ENCODE measurements around the gene FTL. TPM values are rescaled to one million over a fixed set of nuclear protein-coding genes. Genes with fewer than 3 reads are reported as not detected.

Gene FTL
- total and polyA plus RNA-seq, 4 donors: 2,880 to 22,369 (median 12,158) TPM

- Histone ChIP-seq H3K36me3 (ENCODE audit: control insufficient read depth in 4 of 4, insufficient read depth in 4 of 4, low read length in 4 of 4) (peaks cover 12 to 58% (median 18%) of the 10 kb centered on the region in 4 donors), H3K4me3 (no peak overlapping the region), H3K27me3 (ENCODE audit: control insufficient read depth in 3 of 3, insufficient read depth in 3 of 3, low read length in 2 of 3) (peaks cover 0 to 10% (median 3%) of the 10 kb centered on the region in 3 donors), H3K9me3 (ENCODE audit: control insufficient read depth in 4 of 4, insufficient read depth in 3 of 4, low read length in 3 of 4) (no peaks in the 10 kb centered on the region), H3K9ac (ENCODE audit: insufficient read depth in 1 of 2, low read length in 2 of 2) (no peak overlapping the region), H3K27ac (ENCODE audit: low read depth in 1 of 2, low read length in 1 of 2) (no peak overlapping the region), H3K4me1 (ENCODE audit: control insufficient read depth in 5 of 5, insufficient read depth in 5 of 5, low read length in 5 of 5) (peaks cover 0 to 19% (median 4%) of the 10 kb centered on the region in 5 donors)
- no peak for TF ChIP-seq CTCF (IDR thresholded peaks at IDR 0.05; ENCODE audit: control extremely low read depth, extremely low read depth)
- no peak for DNase-seq
- no peak for ATAC-seq (ENCODE audit: insufficient read depth, low FRiP score)
- 95% methylated on average over 32 of the region's 32 CpGs for WGBS, 2 donors
Measured at GRCh38 chr19:49014123-49014869, 49.2 kb downstream of the FTL start.

- H3K4me3 ChIP-seq: no peak overlapping the region
- H3K4me1 ChIP-seq (ENCODE audit: control insufficient read depth in 5 of 5, insufficient read depth in 5 of 5, low read length in 5 of 5): peaks cover 0 to 19% (median 4%) of the 10 kb centered on the region in 5 donors
- DNase-seq (no peak), ATAC-seq (ENCODE audit: insufficient read depth, low FRiP score) (no peak)
- no peak overlapping the region for H3K27ac ChIP-seq (ENCODE audit: low read depth in 1 of 2, low read length in 1 of 2)
- H3K36me3 ChIP-seq (ENCODE audit: control insufficient read depth in 4 of 4, insufficient read depth in 4 of 4, low read length in 4 of 4): peaks cover 8 to 53% (median 15%) of the 10 kb centered on the region in 4 donors
- no peak overlapping the region for H3K9ac ChIP-seq (ENCODE audit: insufficient read depth in 1 of 2, low read length in 2 of 2)
- peaks cover 0 to 14% (median 3%) of the 10 kb centered on the region in 3 donors for H3K27me3 ChIP-seq (ENCODE audit: control insufficient read depth in 3 of 3, insufficient read depth in 3 of 3, low read length in 2 of 3)
- TF ChIP-seq CTCF (IDR thresholded peaks at IDR 0.05; ENCODE audit: control extremely low read depth, extremely low read depth): no peak
- H3K9me3 ChIP-seq (ENCODE audit: control insufficient read depth in 4 of 4, insufficient read depth in 3 of 4, low read length in 3 of 4): no peaks in the 10 kb centered on the region
- 92 to 94% methylated on average over 18 of the region's 18 CpGs for WGBS, 2 donors
Measured at GRCh38 chr19:49014870-49015255, 49.8 kb downstream of the FTL start.

GRCh38 chr19:49016067-49016839 lies 51.1 kb downstream of the FTL start:
- no peaks in the 10 kb centered on the region for H3K9me3 ChIP-seq (ENCODE audit: control insufficient read depth in 4 of 4, insufficient read depth in 3 of 4, low read length in 3 of 4)
- no peak for ATAC-seq (ENCODE audit: insufficient read depth, low FRiP score)
- H3K4me3 ChIP-seq: no peak overlapping the region
- DNase-seq: no peak
- H3K36me3 ChIP-seq (ENCODE audit: control insufficient read depth in 4 of 4, insufficient read depth in 4 of 4, low read length in 4 of 4): peaks cover 8 to 40% (median 12%) of the 10 kb centered on the region in 4 donors
- TF ChIP-seq CTCF (IDR thresholded peaks at IDR 0.05; ENCODE audit: control extremely low read depth, extremely low read depth): no peak
- 95 to 97% methylated on average over 25 to 26 of the region's 29 CpGs for WGBS, 2 donors
- H3K9ac ChIP-seq (ENCODE audit: insufficient read depth in 1 of 2, low read length in 2 of 2): no peak overlapping the region
- no peak overlapping the region for H3K27ac ChIP-seq (ENCODE audit: low read depth in 1 of 2, low read length in 1 of 2)
- peaks cover 0 to 19% (median 4%) of the 10 kb centered on the region in 5 donors for H3K4me1 ChIP-seq (ENCODE audit: control insufficient read depth in 5 of 5, insufficient read depth in 5 of 5, low read length in 5 of 5)
- H3K27me3 ChIP-seq (ENCODE audit: control insufficient read depth in 3 of 3, insufficient read depth in 3 of 3, low read length in 2 of 3): peaks cover 0 to 27% (median 10%) of the 10 kb centered on the region in 3 donors

Small RNAs within 50 kb of the gene (small RNA-seq; reads per million reads assigned to genes)
- gene AC026803.1 (ENCODE audit: low replicate concordance) (not detected), gene MIR6798 (ENCODE audit: low replicate concordance) (0.17 reads per million)

Other genes with a start within 250 kb of the FTL start
- 1 to 10 TPM; 1.3 to 1.5 TPM for gene MAMSTR, start 245.6 kb upstream of the FTL start, total RNA-seq
- 1 to 10 TPM in 1 of 2 donors, under 1 TPM in 1; 0.48 to 1.2 TPM for gene MAMSTR, start 245.6 kb upstream of the FTL start, polyA plus RNA-seq
- gene RASIP1, start 224.7 kb upstream of the FTL start, total RNA-seq: 10 to 100 TPM; 26.2 to 32.8 TPM
- 10 to 100 TPM; 24.7 to 37.9 TPM for gene RASIP1, start 224.7 kb upstream of the FTL start, polyA plus RNA-seq
- 1 to 10 TPM; 1.2 to 3.1 TPM for gene IZUMO1, start 218.4 kb upstream of the FTL start, total RNA-seq
- 1 to 10 TPM in 1 of 2 donors, under 1 TPM in 1; 0.97 to 2.4 TPM for gene IZUMO1, start 218.4 kb upstream of the FTL start, polyA plus RNA-seq
- gene FUT1, start 212.7 kb upstream of the FTL start, total RNA-seq: 10 to 100 TPM in 1 of 2 donors, 1 to 10 TPM in 1; 5.1 to 12.4 TPM
- 1 to 10 TPM; 5.5 to 8.6 TPM for gene FUT1, start 212.7 kb upstream of the FTL start, polyA plus RNA-seq
- not detected for gene FGF21, start 209.8 kb upstream of the FTL start, total RNA-seq
- gene FGF21, start 209.8 kb upstream of the FTL start, polyA plus RNA-seq: not detected
- 10 to 100 TPM; 36.5 to 93.7 TPM for gene BCAT2, start 154.3 kb upstream of the FTL start, total RNA-seq
- gene BCAT2, start 154.3 kb upstream of the FTL start, polyA plus RNA-seq: 10 to 100 TPM; 63.9 to 72.7 TPM
- gene HSD17B14, start 128.8 kb upstream of the FTL start, total RNA-seq: 10 to 100 TPM; 12.8 to 17.9 TPM
- gene HSD17B14, start 128.8 kb upstream of the FTL start, polyA plus RNA-seq: 10 to 100 TPM in 1 of 2 donors, 1 to 10 TPM in 1; 9.0 to 39.1 TPM
- gene PLEKHA4, start 96.7 kb upstream of the FTL start, total RNA-seq: 10 to 100 TPM in 1 of 2 donors, 1 to 10 TPM in 1; 8.4 to 57.7 TPM
- gene PLEKHA4, start 96.7 kb upstream of the FTL start, polyA plus RNA-seq: 10 to 100 TPM; 19.3 to 22.0 TPM
- 100 to 1,000 TPM; 101 to 104 TPM for gene PPP1R15A, start 92.9 kb upstream of the FTL start, total RNA-seq
- 100 to 1,000 TPM; 203 to 208 TPM for gene PPP1R15A, start 92.9 kb upstream of the FTL start, polyA plus RNA-seq
- under 1 TPM; 0.31 to 0.54 TPM for gene TULP2, start 66.6 kb upstream of the FTL start, total RNA-seq
- gene TULP2, start 66.6 kb upstream of the FTL start, polyA plus RNA-seq: under 1 TPM; 0.13 to 0.20 TPM
- gene NUCB1, start 65.0 kb upstream of the FTL start, total RNA-seq: 100 to 1,000 TPM; 214 to 346 TPM
- gene NUCB1, start 65.0 kb upstream of the FTL start, polyA plus RNA-seq: 100 to 1,000 TPM; 362 to 367 TPM
- 1 to 10 TPM in 1 of 2 donors, under 1 TPM in 1; 0.51 to 2.8 TPM for gene DHDH, start 31.6 kb upstream of the FTL start, total RNA-seq
- 1 to 10 TPM in 1 of 2 donors, under 1 TPM in 1; 1.00 to 6.0 TPM for gene DHDH, start 31.6 kb upstream of the FTL start, polyA plus RNA-seq
- 100 to 1,000 TPM in 1 of 2 donors, 10 to 100 TPM in 1; 25.9 to 109 TPM for gene BAX, start 10.4 kb upstream of the FTL start, total RNA-seq
- 100 to 1,000 TPM in 1 of 2 donors, 10 to 100 TPM in 1; 99.0 to 121 TPM for gene BAX, start 10.4 kb upstream of the FTL start, polyA plus RNA-seq
- gene GYS1, start 28.0 kb downstream of the FTL start, total RNA-seq: 10 to 100 TPM; 34.1 to 49.7 TPM
- gene GYS1, start 28.0 kb downstream of the FTL start, polyA plus RNA-seq: 10 to 100 TPM; 22.7 to 29.7 TPM
- gene RUVBL2, start 28.6 kb downstream of the FTL start, total RNA-seq: 100 to 1,000 TPM in 1 of 2 donors, 10 to 100 TPM in 1; 85.6 to 108 TPM
- gene RUVBL2, start 28.6 kb downstream of the FTL start, polyA plus RNA-seq: 100 to 1,000 TPM in 1 of 2 donors, 10 to 100 TPM in 1; 80.7 to 112 TPM
- gene LHB, start 51.8 kb downstream of the FTL start, total RNA-seq: under 1 TPM in 1 of 2 donors, not detected in 1; 0.74 TPM
- gene LHB, start 51.8 kb downstream of the FTL start, polyA plus RNA-seq: under 1 TPM; 0.32 to 0.67 TPM
- not detected for gene CGB3, start 59.0 kb downstream of the FTL start, total RNA-seq
- gene CGB3, start 59.0 kb downstream of the FTL start, polyA plus RNA-seq: not detected
- under 1 TPM in 1 of 2 donors, not detected in 1; 0.58 TPM for gene CGB2, start 66.6 kb downstream of the FTL start, total RNA-seq
- gene CGB2, start 66.6 kb downstream of the FTL start, polyA plus RNA-seq: not detected
- gene CGB1, start 71.6 kb downstream of the FTL start, total RNA-seq: not detected
- gene CGB1, start 71.6 kb downstream of the FTL start, polyA plus RNA-seq: not detected
- gene CGB5, start 78.5 kb downstream of the FTL start, total RNA-seq: not detected
- not detected for gene CGB5, start 78.5 kb downstream of the FTL start, polyA plus RNA-seq
- not detected for gene CGB8, start 83.8 kb downstream of the FTL start, total RNA-seq
- gene CGB8, start 83.8 kb downstream of the FTL start, polyA plus RNA-seq: not detected
- gene CGB7, start 92.4 kb downstream of the FTL start, total RNA-seq: under 1 TPM; 0.11 to 0.21 TPM
- gene CGB7, start 92.4 kb downstream of the FTL start, polyA plus RNA-seq: under 1 TPM; 0.29 to 0.57 TPM
- gene NTF4, start 99.5 kb downstream of the FTL start, total RNA-seq: 1 to 10 TPM; 2.1 to 2.9 TPM
- gene NTF4, start 99.5 kb downstream of the FTL start, polyA plus RNA-seq: 1 to 10 TPM; 2.8 to 5.2 TPM
- gene KCNA7, start 107.4 kb downstream of the FTL start, total RNA-seq: not detected
- not detected for gene KCNA7, start 107.4 kb downstream of the FTL start, polyA plus RNA-seq
- 100 to 1,000 TPM; 168 to 251 TPM for gene SNRNP70, start 120.1 kb downstream of the FTL start, total RNA-seq
- gene SNRNP70, start 120.1 kb downstream of the FTL start, polyA plus RNA-seq: 100 to 1,000 TPM; 143 to 191 TPM
- gene LIN7B, start 149.1 kb downstream of the FTL start, total RNA-seq: 1 to 10 TPM; 6.6 to 7.8 TPM
- gene LIN7B, start 149.1 kb downstream of the FTL start, polyA plus RNA-seq: 10 to 100 TPM in 1 of 2 donors, 1 to 10 TPM in 1; 6.4 to 12.4 TPM
- 1 to 10 TPM in 1 of 2 donors, not detected in 1; 1.9 TPM for gene C19orf73, start 153.8 kb downstream of the FTL start, total RNA-seq
- gene C19orf73, start 153.8 kb downstream of the FTL start, polyA plus RNA-seq: 1 to 10 TPM; 3.1 to 4.3 TPM
- 1 to 10 TPM; 3.0 to 8.4 TPM for gene PPFIA3, start 154.2 kb downstream of the FTL start, total RNA-seq
- 10 to 100 TPM in 1 of 2 donors, 1 to 10 TPM in 1; 8.8 to 10.6 TPM for gene PPFIA3, start 154.2 kb downstream of the FTL start, polyA plus RNA-seq
- 1 to 10 TPM in 1 of 2 donors, under 1 TPM in 1; 0.18 to 5.7 TPM for gene HRC, start 190.1 kb downstream of the FTL start, total RNA-seq
- 1 to 10 TPM in 1 of 2 donors, under 1 TPM in 1; 0.14 to 2.0 TPM for gene HRC, start 190.1 kb downstream of the FTL start, polyA plus RNA-seq
- gene TRPM4, start 192.5 kb downstream of the FTL start, total RNA-seq: 10 to 100 TPM; 19.8 to 70.1 TPM
- gene TRPM4, start 192.5 kb downstream of the FTL start, polyA plus RNA-seq: 10 to 100 TPM; 15.6 to 24.9 TPM

Measured in lung (tissue), 13 donors.